OCI-M1 (cell line): Measurements from ENCODE around the gene TNRC6B.

Experiments
- DNase-seq: peaks from one replicate; lab custom pipeline; 2025; lab: John Stamatoyannopoulos, UW

The TNRC6B gene

DNA sequence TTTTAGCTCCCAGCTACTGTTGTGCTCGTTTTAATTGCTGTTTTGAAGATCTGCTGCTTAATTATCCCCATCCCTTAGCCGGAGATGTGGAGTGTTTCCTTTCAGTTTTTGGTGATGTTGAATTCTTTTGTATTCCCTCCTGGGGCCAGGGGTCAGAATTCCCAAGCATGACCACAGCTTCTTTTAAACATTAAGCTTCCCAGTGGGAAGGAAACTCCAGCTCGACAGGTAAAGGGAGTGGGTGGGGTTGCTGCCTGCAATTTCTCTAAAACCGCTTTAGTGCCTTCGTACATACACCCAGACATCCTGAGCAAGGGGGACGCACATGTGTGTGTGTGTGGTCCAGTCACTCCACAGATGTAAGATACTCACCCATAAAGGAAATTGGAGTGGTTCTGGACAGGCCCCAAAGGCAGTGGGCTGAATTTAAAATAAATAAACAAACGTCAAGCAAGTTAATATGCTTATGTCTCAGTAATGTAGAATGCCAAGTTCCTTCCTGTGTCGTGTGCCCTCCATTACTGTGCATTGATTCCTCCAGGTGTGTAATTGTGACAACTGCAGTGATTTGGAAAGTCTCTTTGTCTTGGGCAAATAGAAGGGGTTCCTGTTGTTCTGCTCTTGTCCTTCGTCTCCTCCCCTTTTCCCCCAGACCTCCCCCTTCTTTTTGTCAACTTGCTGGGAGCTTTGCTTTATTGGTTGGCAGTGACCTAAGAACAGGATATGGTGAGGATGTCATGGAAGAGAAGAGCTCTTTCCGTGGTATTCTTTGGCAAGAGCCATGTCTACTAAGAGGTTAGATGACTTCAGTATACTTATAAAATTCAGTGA is 149.4 kb downstream of the TNRC6B start:
- no peak for DNase-seq

DNA sequence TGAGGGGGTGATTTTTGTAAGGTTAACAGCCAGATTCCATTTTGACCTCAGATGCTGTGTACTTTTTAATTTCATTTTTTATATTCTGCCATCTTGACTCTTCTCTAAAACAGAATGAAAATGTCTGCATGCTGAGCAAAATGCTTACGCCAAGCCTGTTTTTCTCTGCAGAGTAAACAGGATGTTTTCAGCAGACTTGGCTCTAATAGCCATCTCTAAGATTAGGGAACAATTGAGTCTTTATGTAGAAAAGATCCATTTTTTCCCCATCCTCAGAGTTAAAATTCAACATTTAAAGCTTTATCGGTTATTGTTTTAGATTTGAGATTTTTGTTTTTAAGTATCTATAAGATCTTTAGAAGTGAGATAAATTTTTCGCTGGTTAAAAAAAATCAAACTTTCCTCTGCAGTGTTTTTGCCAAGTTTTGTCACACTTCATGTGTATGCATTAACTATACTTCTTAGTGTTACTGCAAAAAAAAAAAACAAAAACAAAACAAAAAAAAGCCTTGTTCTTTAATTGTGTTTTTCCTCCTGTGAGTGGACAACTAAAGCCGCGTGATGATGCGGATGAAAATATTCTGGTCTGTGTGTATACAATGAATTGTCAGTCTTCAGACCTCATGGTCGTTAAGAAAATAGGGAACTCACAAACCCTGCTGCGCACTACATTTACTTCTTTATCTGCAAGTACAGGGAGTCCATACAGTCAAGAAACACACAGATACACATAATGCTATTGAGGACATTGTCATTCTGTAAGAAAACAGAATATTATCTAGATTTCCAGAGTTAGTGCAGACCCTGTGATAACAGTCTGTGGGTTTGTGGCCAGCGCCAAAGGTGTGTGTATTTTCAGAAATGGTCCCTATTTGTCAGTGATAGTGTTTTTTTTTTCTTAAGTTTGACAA is 151.1 kb downstream of the TNRC6B start:
- DNase-seq: peak; percentile 96

DNA sequence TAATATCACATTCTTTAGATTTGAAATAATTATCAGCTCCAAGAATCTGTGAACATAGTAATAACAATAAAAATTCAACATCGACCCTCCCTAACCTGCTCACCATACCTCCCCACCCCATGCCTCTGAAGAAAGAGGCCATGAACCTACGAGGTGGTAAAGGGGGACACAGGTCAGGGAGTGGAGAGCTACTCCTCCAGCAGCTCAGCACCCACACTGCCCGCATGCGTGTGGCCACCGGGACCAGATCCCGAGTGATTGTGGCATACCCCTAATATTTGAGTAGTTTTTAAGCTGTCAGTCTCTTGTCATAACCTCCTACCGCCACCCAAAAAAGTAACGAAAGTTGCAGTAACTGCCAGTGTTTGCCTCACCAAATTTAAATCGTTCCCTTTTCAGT is 151.7 kb downstream of the TNRC6B start:
- DNase-seq: peak; percentile 76

DNA sequence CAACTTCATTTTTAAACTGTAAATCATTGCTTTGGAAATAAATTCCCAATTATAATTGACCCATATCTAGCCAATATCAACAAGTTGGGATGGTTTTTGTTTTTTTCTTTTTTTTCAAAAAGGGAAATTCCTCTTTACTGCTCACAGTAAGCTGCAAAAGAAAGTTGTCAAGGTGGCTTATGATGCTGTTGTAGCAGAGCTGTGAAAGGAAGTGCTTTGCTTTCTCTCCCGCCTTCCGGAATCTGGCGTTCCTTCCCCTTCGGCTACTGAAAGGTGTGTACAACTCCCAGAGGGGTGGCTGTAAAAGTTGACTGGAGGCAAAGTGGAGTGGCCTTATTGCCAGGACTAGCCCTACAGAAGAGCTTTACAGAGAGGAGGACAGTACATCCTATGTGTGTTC is 152.4 kb downstream of the TNRC6B start:
- DNase-seq: no peak

DNA sequence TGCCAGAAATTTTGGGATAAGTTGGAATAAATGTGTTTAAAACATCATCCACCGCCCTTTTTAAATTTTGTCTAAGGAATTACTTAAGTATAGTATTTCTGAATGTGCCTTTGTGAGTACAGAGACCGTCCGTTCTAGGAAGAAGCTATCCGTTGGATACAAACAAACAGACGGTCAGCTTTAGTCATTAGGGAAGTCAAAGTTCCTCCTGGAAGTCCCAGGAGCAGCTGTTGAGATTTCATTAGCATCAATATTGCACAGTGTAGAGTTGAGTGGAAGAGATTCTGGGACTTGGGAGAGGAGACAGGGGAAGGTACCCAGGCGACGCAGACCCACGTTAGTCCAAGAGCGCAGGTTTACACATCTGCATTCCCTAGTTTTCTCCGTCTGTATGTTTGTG is 152.9 kb downstream of the TNRC6B start:
- no peak for DNase-seq

DNA sequence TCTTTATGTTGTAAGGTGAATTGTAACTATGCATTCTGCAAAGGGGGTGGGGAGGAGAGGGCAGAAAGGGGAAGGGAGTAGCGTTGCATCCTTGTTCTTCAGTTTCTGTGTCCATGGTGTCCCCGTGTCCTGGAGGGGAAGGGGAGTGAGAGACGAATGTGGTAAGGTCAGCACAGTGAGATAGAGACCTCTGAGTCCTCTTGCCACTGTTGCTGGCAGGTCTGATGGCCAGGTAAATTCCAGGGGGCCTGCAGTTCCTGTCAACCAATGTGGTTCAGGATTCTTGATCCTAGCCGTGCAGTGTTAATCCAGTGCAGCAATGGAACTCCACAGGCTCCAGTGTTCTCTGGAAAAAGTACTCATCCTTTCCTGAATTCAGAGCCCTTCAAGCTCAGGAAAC is 154.0 kb downstream of the TNRC6B start:
- no peak for DNase-seq

DNA sequence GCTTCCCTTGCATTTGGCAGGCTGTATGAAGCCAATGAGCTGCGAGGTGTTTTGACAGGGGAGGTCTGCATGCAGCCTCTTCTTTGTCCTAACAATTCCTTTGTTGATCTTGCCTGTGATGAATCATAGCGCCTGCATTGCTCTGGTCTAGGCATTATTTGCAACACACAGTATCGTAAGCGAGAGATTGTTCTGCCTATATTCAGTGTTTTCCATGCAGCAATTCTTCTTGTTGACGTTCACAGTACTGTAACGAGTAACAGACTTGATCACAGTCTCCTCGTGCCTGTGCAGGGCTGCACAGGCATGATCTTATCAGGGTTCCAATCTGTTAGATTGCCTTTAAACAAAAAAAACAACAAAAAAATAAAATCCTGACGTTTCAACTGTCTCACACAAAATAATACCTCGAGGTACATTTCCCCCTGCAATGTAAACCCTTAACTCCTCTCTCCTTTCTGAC is 154.6 kb downstream of the TNRC6B start:
- DNase-seq: no peak

DNA sequence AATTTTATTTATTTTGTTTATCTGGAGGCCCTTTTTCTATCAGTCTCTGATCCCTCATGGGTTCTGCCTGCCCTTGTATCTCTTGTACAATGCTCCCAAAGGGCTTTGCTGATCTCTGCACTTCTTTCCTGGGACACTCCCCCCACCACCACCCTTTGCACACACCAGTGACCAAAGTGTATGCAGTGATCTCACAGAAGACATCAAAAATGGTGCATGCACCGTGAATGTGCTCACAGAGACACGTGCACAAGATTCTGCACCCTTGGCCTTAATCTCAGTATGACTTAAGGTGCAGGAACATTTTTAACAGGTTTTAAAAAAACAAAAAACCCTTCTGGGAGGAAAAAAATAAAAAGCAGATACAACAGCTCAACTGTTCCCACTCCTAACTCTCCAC is 156.3 kb downstream of the TNRC6B start:
- no peak for DNase-seq

DNA sequence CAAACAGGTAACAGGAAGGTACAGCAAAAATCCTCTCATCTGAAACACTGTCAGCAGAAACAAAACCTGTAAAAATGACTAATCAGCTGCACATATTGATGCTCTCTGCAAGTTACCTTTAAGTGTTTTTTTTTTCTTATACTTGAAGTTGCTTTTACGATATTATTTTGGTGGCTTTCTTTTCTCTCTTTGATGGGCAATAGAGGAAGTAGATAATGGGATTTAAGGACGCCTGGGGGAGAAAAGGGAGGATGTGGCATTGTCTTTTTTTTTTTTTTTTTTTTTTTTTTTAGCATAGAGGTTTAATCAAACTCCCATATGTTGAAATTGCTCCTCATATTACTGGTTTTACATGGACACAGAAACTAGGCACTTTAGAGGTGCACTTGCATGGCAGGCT is 157.2 kb downstream of the TNRC6B start:
- DNase-seq: peak; percentile 56

DNA sequence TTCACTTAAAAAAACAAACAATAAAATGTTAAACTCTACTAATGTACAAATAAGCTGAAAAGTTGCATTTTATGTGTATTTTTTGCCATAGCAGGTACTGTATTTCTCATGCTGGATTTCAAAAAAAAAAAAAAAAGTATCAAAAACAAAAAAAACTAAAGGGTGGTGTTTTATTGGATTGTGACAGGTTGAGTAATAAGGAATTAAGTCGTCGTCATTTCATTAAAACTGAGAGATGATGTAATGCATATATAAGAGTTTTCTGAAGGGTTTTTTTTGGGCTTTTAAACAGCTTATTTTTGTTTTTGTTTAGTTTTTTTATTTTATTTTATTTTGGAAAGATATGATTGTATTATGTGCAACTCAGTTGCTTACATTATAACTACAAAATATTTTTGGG is 157.6 kb downstream of the TNRC6B start:
- DNase-seq: no peak

DNA sequence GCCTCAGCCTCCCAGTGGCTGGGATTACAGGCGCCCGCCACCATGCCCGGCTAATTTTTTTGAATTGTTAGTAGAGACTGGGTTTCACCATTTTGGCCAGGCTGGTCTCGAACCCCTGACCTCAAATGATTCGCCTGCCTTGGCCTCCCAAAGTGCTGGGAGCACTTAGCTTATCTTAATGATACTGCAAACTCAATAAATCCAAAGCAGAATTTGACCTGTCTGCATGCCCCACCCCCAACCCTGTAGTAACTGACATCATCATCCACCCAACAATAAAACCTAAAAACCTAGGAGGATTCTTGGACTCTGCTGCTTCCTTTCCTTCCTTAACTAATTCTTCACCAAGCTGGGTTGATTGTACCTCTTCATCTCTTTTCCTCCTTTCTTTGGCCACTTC is 162.3 kb downstream of the TNRC6B start:
- no peak for DNase-seq

DNA sequence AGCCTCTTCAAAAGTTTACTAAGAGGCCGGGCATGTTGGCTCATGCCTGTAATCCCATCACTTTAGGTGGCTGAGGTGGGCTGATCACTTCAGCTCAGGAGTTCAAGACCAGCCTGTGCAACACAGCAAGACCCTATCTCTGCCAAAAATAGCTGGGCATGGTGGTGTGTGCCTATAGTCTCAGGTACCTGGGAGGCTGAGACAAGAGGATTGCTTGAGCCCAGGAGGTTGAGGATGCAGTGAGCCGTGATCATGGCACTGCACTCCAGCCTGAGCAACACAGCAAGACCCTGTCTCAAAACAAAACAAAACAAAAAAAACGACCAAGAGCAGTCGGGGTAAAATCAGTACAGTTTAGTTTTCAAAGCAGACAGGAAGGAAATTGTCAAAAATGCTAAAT is 163.9 kb downstream of the TNRC6B start:
- no peak for DNase-seq

DNA sequence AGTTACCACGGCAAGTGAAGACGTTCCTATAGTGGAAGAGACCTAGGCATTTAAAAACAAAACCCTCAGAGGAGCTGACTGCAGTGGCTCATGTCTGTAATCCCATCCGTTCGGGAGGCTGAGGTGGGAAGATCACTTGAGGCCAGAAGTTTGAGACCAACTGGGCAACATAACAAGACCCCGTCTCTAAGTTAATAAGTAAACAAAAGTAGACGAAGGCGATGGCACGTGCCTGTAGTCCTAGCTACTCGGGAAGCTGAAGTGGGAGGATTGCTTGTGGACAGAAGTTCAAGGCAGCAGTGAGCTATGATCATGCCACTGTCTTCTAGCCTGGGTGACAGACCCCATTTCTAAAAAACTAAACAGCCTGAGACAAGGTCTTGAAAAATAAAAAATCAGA is 164.8 kb downstream of the TNRC6B start:
- DNase-seq: no peak

DNA sequence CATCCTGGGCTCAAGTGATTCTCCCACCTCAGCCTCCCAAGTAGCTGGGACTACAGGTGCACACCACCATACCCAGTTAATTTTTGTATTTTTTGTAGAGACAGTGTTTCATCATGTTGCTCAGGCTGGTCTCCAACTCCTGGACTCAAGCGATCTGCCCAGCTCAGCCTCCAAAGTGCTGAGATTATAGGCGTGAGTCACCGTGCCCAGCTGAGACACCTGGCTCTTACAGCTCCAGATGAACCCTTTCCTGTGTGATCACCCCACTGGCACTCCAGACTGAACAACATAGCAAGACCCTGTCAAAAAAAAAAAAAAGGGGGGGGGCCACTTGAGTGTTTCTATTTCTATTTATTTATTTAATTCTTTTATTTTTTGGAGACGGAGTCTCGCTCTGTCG is 167.5 kb downstream of the TNRC6B start:
- no peak for DNase-seq

DNA sequence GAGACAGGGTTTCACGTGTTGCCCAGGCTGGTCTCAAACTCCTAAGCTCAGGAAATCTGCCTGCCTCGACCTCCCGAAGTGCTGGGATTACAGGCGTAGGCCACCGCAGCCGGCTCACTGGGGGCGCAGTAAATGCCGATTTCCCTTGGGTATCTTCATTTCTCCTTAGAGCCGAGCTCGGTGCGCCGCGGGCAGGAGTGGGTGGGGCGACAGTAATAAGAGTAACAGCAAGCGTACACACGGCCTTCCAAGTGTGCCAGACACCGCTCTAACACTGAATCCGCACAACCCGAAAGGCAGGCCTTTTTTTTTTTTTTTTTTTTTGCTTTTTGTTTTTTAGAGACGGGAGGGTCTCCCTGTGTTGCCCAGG is 168.1 kb downstream of the TNRC6B start:
- DNase-seq: peak; percentile 82

DNA sequence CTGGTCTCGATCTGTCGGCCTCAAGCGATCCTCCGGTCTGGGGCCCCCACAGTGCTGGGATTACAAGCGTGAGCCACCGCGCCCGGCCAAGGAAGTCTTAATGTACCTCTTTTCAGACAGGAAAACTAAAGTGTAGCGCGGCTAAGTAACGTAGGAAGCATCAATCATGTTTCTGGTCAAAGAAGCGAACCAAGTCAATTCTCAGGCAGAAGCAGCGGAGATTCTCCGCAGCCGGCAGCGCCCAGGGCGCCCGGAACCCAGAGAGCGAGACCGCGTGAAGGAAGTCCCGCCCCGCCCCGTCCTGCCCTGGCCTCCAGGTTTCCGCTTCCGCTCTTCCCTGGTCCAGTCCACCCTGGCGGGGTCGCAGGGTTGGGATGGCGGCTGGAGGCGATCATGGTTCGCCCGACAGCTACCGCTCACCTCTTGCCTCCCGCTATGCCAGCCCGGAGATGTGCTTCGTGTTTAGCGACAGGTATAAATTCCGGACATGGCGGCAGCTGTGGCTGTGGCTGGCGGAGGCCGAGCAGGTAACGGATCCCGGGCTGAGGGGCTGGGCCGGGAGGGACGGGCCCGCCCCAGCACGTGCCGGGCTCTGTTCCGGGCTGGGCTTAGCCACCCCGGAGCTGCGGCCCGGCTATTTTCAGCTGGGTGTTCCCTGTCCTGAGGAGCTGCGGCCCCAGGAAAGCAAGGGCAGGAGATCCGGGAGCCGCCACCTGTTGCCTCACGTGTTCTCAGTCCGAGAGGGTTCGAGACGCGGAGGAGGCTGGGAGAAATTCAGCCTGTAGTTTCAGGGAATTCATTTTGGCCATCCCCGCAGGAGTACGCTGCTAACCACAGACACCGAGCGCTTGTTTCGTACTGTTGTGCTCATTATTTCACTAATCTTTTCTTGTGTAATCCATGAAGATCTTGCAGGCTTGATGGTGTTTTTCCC is 168.7 kb downstream of the TNRC6B start, which contains the start of gene ADSL:
Gene ADSL, plus strand, starts transcription at position 316 of the 934 bp plus-strand sequence. Its CDS starts 59 bp downstream, at position 375.
- DNase-seq: peak; percentile 93

DNA sequence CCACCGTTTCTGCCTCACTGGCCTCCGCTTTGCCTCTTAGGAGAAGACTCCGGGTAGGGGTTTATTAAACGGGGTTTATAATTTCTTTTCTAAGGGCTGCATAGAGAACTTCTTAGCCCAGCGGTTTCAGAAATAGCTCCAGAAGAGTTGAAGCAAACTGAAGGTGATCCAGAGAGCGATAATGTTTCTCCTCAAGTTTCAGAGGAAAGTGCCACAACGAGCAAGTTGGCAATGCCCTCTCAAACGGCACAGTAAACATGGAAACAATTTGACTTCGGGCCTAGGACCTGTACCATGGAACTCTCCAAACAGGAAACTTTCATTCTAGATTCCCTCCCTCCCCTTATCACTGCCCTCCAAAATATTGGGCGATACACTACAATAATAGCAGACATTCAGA is 169.6 kb downstream of the TNRC6B start:
- no peak for DNase-seq

DNA sequence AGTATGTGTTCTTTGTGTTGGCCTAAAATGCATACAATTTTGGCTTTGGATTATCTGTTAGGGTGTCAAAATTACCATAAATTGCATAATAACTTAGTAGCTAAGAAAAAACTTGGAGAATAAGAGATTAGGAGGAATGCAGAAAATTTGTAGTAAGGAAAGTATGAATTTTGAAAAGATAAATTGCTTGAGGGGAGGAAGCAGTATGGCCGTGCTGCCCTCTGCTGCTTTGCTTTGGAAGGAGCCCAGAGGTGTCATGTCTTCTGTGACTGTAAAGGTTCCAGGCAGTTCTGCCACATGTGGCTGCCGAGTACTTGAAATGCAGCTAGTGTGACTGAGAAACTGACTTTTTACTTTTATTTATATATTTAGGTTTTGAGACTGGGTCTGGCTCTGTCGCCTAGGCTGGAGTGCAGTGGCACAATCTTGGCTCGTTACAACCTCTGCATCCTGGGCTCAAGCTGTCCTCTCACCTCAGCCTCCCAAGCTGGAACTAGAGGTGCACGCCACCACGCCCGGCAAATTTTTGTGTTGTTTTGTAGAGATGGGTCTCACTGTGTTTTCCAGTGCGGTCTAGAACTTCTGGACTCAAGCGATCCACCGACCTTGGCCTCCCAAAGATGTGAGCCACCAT is 170.4 kb downstream of the TNRC6B start:
- peak; percentile 61 for DNase-seq

DNA sequence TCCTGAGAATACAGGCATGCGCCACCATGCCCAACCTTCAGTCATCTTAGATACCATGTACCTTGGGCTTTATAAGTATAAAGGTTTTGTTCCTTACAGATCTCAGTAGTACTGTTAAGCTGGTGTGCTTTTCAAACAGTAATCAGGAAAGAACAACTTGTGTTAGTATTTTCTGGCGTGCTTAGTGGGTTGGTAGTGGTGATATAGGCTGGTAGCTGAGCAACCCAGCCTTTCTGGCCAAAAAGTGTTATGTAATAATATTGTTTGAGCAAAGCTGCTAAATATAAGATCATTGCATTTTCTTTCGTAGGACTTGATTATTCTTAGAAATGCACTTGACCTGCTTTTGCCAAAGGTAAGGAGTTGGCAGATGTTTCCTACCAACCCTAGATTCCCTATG is 175.0 kb downstream of the TNRC6B start:
- no peak for DNase-seq

DNA sequence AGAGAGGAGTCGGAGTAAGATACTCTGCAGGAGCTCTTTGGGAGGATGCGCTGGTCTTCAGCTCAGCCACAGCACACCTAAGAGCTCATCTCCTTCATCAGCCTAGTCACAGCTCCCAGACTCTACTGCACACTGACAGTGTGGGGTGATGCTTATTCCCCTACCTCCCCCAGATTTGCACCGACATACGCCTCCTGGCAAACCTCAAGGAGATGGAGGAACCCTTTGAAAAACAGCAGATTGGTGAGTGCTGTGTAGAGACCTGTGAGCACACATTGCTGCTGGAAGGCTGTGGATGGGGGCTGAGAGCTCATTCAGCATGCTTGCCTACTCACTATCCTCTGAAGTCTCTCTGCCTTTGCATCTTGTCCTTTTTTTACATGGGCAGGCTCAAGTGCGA is 183.4 kb downstream of the TNRC6B start:
- DNase-seq: no peak

DNA sequence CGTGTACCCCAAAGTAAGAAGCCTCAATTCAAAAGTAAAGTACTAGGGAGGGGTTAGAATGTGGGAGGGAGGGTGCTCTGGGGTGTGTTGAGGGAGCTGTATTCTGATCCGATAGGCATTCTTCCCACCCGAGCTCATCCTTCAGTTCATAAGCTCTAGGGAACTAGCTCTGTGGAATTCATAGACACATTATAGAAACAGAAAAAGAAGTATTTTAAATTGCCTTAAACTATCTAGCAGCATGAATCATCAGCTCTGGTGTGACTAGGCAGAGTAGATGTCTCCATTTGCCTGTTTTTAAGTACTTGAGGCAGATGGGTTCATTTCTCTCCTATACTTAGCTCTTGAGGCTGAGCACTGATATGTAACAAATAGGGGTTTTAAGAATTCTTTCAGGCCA is 185.3 kb downstream of the TNRC6B start:
- no peak for DNase-seq
